Measurements from ENCODE around the gene FN3K.
"Not testable (repeated sequence)": the region's sequence is repeated elsewhere in the genome, so short reads cannot be mapped to it uniquely, and the experiment has no call there.

DNA sequence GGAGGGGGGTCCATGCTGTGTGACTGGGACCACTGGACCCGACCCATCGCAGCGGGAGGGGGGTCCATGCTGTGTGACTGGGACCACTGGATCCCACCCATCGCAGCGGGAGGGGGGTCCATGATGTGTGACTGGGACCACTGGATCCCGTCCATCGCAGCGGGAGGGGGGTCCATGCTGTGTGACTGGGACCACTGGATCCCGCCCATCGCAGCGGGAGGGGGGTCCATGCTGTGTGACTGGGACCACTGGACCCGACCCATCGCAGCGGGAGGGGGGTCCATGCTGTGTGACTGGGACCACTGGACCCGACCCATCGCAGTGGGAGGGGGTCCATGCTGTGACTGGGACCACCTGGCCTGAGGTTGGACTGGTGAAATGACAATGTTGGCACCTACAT, 50.2 kb downstream of the FN3K start:
- TF ChIP-seq, protein P1, sequence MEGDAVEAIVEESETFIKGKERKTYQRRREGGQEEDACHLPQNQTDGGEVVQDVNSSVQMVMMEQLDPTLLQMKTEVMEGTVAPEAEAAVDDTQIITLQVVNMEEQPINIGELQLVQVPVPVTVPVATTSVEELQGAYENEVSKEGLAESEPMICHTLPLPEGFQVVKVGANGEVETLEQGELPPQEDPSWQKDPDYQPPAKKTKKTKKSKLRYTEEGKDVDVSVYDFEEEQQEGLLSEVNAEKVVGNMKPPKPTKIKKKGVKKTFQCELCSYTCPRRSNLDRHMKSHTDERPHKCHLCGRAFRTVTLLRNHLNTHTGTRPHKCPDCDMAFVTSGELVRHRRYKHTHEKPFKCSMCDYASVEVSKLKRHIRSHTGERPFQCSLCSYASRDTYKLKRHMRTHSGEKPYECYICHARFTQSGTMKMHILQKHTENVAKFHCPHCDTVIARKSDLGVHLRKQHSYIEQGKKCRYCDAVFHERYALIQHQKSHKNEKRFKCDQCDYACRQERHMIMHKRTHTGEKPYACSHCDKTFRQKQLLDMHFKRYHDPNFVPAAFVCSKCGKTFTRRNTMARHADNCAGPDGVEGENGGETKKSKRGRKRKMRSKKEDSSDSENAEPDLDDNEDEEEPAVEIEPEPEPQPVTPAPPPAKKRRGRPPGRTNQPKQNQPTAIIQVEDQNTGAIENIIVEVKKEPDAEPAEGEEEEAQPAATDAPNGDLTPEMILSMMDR (conservative IDR thresholded peaks at IDR 0.05; ENCODE audit: low read length), result not testable (repeated sequence)
- TF ChIP-seq EZH2phosphoT487 (IDR thresholded peaks at IDR 0.05; ENCODE audit: borderline replicate concordance), result not testable (repeated sequence)

All from Loucy (cell line).